WTC11 (cell line): ENCODE results near the gene ENAH. TPM values are rescaled to one million over a fixed set of nuclear protein-coding genes. Genes with fewer than 3 reads are reported as not detected.

ENCODE experiments used
- ATAC-seq: fragments of 200-7000 bp; cut with Tn5 transposase; 2 replicates; pipeline ENCODE4 v1.10.0; 2021; ENCODE audit warnings: mild to moderate bottlenecking, moderate library complexity
- CTCF ChIA-PET: fragments of 300-600 bp; sonication (Branson Sonifier 250); formaldehyde crosslinking; loops from one replicate; lab custom pipeline; 2021; ENCODE audit warnings: antibody characterized with exemption; lab: Charles Lee
- POLR2A ChIA-PET: fragments of 350-600 bp; sonication (Branson Sonifier 250); formaldehyde crosslinking; loops from one replicate; lab custom pipeline; 2021; ENCODE audit warnings: antibody characterized with exemption; lab: Charles Lee
- DNase-seq: peaks from one replicate; pipeline ENCODE4 v3.0.0; 2021; ENCODE audit warnings: low spot score
- H3K27ac Mint-ChIP-seq: 2 replicates; pipeline ENCODE4 v1.8.0; 2021; ENCODE audit warnings: mixed read lengths
- H3K27me3 Mint-ChIP-seq: 2 replicates; pipeline ENCODE4 v1.8.0; 2021; ENCODE audit warnings: low read depth, mild to moderate bottlenecking, moderate library complexity, mixed read lengths
- H3K36me3 Mint-ChIP-seq: 2 replicates; pipeline ENCODE4 v1.8.0; 2021; ENCODE audit warnings: mixed read lengths
- H3K4me1 Mint-ChIP-seq: 2 replicates; pipeline ENCODE4 v1.8.0; 2022; ENCODE audit warnings: mixed read lengths
- H3K4me3 Mint-ChIP-seq: 2 replicates; pipeline ENCODE4 v1.8.0; 2021; ENCODE audit warnings: mild to moderate bottlenecking, moderate library complexity, mixed read lengths
- H3K9me3 Mint-ChIP-seq: 2 replicates; pipeline ENCODE4 v1.8.0; 2021; ENCODE audit warnings: mixed read lengths
- ARID4B ChIP-seq: sonication (generic); formaldehyde crosslinking; IDR thresholded peaks from 2 replicates; pipeline ENCODE4 v1.8.0; 2023; ENCODE audit warnings: missing genetic modification reagents, mild to moderate bottlenecking, borderline replicate concordance
- CBFB ChIP-seq: sonication (generic); formaldehyde crosslinking; IDR thresholded peaks from 2 replicates; pipeline ENCODE4 v1.8.1; 2022; ENCODE audit warnings: mild to moderate bottlenecking, low read depth, missing genetic modification reagents
- CREB1 ChIP-seq: sonication (generic); formaldehyde crosslinking; IDR thresholded peaks from 2 replicates; pipeline ENCODE4 v1.8.0; 2023; ENCODE audit warnings: mild to moderate bottlenecking, missing genetic modification reagents
- E2F1 ChIP-seq: sonication (generic); formaldehyde crosslinking; IDR thresholded peaks from 2 replicates; pipeline ENCODE4 v1.8.0; 2022; ENCODE audit warnings: mild to moderate bottlenecking, missing genetic modification reagents
- ELF4 ChIP-seq: sonication (generic); formaldehyde crosslinking; IDR thresholded peaks from 2 replicates; pipeline ENCODE4 v1.8.1; 2022; ENCODE audit warnings: low read depth, mild to moderate bottlenecking, moderate library complexity, missing genetic modification reagents
- ETV6 ChIP-seq: sonication (generic); formaldehyde crosslinking; IDR thresholded peaks from 2 replicates; pipeline ENCODE4 v1.8.1; 2022; ENCODE audit warnings: mild to moderate bottlenecking, missing genetic modification reagents
- HMGA2 ChIP-seq: fragments of 250-450 bp; sonication (Bioruptor Pico); IDR thresholded peaks from 2 replicates; pipeline ENCODE4 v1.4.0; 2021; ENCODE audit warnings: mild to moderate bottlenecking, moderate library complexity
- JAZF1 ChIP-seq: fragments of 250-450 bp; sonication (Bioruptor Pico); IDR thresholded peaks from 2 replicates; pipeline ENCODE4 v1.9.0; 2021; ENCODE audit warnings: moderate library complexity, mild to moderate bottlenecking, inconsistent platforms
- MYBL2 ChIP-seq: sonication (generic); formaldehyde crosslinking; IDR thresholded peaks from 2 replicates; pipeline ENCODE4 v1.8.1; 2023; ENCODE audit warnings: mild to moderate bottlenecking, moderate library complexity, missing genetic modification reagents
- PRDM15 ChIP-seq: sonication (generic); formaldehyde crosslinking; IDR thresholded peaks from 2 replicates; pipeline ENCODE4 v1.8.0; 2022; ENCODE audit warnings: missing genetic modification reagents
- RORB ChIP-seq: fragments of 250-450 bp; sonication (Bioruptor Pico); IDR thresholded peaks from 2 replicates; pipeline ENCODE4 v1.9.0; 2021; ENCODE audit warnings: mild to moderate bottlenecking
- SMAD4 ChIP-seq: sonication (generic); formaldehyde crosslinking; IDR thresholded peaks from 2 replicates; pipeline ENCODE4 v1.8.0; 2022; ENCODE audit warnings: mild to moderate bottlenecking, missing genetic modification reagents
- TEAD1 ChIP-seq: sonication (generic); formaldehyde crosslinking; IDR thresholded peaks from 2 replicates; pipeline ENCODE4 v1.8.0; 2022; ENCODE audit warnings: mild to moderate bottlenecking, missing genetic modification reagents
- ZNF232 ChIP-seq: sonication (generic); formaldehyde crosslinking; IDR thresholded peaks from 2 replicates; pipeline ENCODE4 v1.8.0; 2022; ENCODE audit warnings: mild to moderate bottlenecking, missing genetic modification reagents
- ZNF396 ChIP-seq: fragments of 250-450 bp; sonication (Bioruptor Pico); IDR thresholded peaks from 2 replicates; pipeline ENCODE4 v1.8.0; 2021; ENCODE audit warnings: mild to moderate bottlenecking, moderate library complexity, borderline replicate concordance
- ZNF532 ChIP-seq: fragments of 250-450 bp; sonication (Bioruptor Pico); IDR thresholded peaks from 2 replicates; pipeline ENCODE4 v1.9.0; 2021; ENCODE audit warnings: mild to moderate bottlenecking, borderline replicate concordance
- total RNA-seq: library from RNA; stranded (reverse); gene quantifications from 3 replicates; pipeline ENCODE4 v1.2.3, GENCODE V29; 2021
- TF ChIP-seq, protein P1 (sequence below): fragments of 250-450 bp; sonication (Bioruptor Pico); IDR thresholded peaks from 2 replicates; pipeline ENCODE4 v1.9.0; 2021; ENCODE audit warnings: mild to moderate bottlenecking
- TF ChIP-seq, protein P2 (sequence below): sonication (generic); formaldehyde crosslinking; IDR thresholded peaks from 2 replicates; pipeline ENCODE4 v1.8.0; 2022; ENCODE audit warnings: mild to moderate bottlenecking, missing genetic modification reagents

The ENAH gene
- total RNA-seq, 1 experiment from 2014 or later = 227 TPM

DNA sequence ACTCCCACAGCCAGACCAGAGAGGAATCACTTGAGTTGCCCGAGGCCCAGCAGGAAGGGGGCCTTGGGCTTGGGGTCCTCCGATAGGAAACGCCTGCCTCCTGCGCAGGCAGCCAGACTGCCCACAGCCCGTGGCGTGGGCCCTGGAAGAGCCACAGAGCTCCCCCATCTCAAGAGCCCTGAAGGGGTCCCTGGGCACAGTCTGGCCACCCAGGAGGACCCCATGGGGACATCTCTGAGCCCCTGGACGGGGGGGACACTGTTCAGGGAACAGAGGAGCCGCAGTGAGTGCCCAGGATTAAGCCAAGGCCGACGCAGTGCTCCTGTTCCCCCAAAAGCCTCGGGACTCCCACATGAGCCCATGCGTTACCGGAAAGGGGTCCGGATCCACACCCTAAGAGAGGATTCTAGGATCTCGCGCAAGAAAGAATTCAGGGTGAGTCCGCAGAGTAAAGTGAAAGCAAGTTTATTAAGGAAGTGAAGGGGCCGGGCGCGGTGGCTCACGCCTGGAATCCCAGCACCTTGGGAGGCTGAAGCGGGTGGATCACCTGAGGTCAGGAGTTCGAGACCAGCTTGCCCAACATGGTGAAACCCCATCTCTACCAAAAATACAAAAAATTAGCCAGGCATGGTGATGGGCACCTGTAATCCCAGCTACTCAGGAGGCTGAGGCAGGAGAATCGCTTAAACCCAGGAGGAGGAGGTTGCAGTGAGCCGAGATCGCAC is 187.0 kb downstream of the ENAH start:
- ATAC-seq (no peak), DNase-seq (no peak)
- Mint-ChIP-seq H3K27ac (no peak overlapping the region), H3K4me3 (no peak overlapping the region), H3K27me3 (peaks cover under 1% of the 10 kb centered on the region; the same call in 1 of the 2 replicates)
- POLR2A ChIA-PET = no interaction called here
- TF ChIP-seq CREB1 (CRISPR knock-in tag) (no peak), PRDM15 (CRISPR knock-in tag) (no peak), E2F1 (CRISPR knock-in tag) (no peak), ARID4B (CRISPR knock-in tag) (no peak), MYBL2 (no peak), HMGA2 (no peak), ZNF532 (CRISPR knock-in tag) (no peak), JAZF1 (CRISPR knock-in tag) (no peak), CBFB (CRISPR knock-in tag) (no peak), SMAD4 (CRISPR knock-in tag) (no peak), ELF4 (CRISPR knock-in tag) (no peak), TEAD1 (CRISPR knock-in tag) (no peak), RORB (CRISPR knock-in tag) (no peak), ZNF396 (CRISPR knock-in tag) (no peak), ZNF232 (no peak), ETV6 (CRISPR knock-in tag) (no peak)
- TF ChIP-seq, protein P1, sequence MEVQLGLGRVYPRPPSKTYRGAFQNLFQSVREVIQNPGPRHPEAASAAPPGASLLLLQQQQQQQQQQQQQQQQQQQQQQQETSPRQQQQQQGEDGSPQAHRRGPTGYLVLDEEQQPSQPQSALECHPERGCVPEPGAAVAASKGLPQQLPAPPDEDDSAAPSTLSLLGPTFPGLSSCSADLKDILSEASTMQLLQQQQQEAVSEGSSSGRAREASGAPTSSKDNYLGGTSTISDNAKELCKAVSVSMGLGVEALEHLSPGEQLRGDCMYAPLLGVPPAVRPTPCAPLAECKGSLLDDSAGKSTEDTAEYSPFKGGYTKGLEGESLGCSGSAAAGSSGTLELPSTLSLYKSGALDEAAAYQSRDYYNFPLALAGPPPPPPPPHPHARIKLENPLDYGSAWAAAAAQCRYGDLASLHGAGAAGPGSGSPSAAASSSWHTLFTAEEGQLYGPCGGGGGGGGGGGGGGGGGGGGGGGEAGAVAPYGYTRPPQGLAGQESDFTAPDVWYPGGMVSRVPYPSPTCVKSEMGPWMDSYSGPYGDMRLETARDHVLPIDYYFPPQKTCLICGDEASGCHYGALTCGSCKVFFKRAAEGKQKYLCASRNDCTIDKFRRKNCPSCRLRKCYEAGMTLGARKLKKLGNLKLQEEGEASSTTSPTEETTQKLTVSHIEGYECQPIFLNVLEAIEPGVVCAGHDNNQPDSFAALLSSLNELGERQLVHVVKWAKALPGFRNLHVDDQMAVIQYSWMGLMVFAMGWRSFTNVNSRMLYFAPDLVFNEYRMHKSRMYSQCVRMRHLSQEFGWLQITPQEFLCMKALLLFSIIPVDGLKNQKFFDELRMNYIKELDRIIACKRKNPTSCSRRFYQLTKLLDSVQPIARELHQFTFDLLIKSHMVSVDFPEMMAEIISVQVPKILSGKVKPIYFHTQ (CRISPR knock-in tag) = no peak
- TF ChIP-seq, protein P2, sequence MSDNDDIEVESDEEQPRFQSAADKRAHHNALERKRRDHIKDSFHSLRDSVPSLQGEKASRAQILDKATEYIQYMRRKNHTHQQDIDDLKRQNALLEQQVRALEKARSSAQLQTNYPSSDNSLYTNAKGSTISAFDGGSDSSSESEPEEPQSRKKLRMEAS (CRISPR knock-in tag) = no peak
- TF ChIP-seq, all 79 proteins: peak for 0
- Mint-ChIP-seq H3K4me1 (peaks cover 51% of the 10 kb centered on the region), H3K9me3 (no peaks in the 10 kb centered on the region), H3K36me3 (no peaks in the 10 kb centered on the region)
- CTCF ChIA-PET = interaction anchor here (1.0 to 3.2 kb wide), 4 partner anchors 9 to 312 kb away, joined by 3 to 25 read pairs (median 6); partner anchors contain the start of gene SRP9
